WTC11 (cell line): Measurements from ENCODE around the gene EGFL8.

Experiments
- CTCF ChIP-seq: fragments of 200-600 bp; IDR thresholded peaks from 2 replicates; pipeline ENCODE4 v1.8.0; 2022; ENCODE audit warnings: antibody characterized with exemption
- MAX ChIP-seq: sonication (generic); formaldehyde crosslinking; IDR thresholded peaks from 2 replicates; pipeline ENCODE4 v1.8.0; 2022; ENCODE audit warnings: mild to moderate bottlenecking, missing genetic modification reagents
- SMAD4 ChIP-seq: sonication (generic); formaldehyde crosslinking; IDR thresholded peaks from 2 replicates; pipeline ENCODE4 v1.8.0; 2022; ENCODE audit warnings: mild to moderate bottlenecking, missing genetic modification reagents
- TEAD1 ChIP-seq: sonication (generic); formaldehyde crosslinking; IDR thresholded peaks from 2 replicates; pipeline ENCODE4 v1.8.0; 2022; ENCODE audit warnings: mild to moderate bottlenecking, missing genetic modification reagents
- ZBTB21 ChIP-seq: sonication (generic); formaldehyde crosslinking; IDR thresholded peaks from 2 replicates; pipeline ENCODE4 v1.8.1; 2023; ENCODE audit warnings: mild to moderate bottlenecking, missing genetic modification reagents, borderline replicate concordance
- ZNF121 ChIP-seq: sonication (generic); formaldehyde crosslinking; IDR thresholded peaks from 2 replicates; pipeline ENCODE4 v1.8.0; 2023; ENCODE audit warnings: missing genetic modification reagents
- ZNF138 ChIP-seq: sonication (generic); formaldehyde crosslinking; conservative IDR thresholded peaks from 2 replicates; pipeline ENCODE4 v1.8.1; 2022; ENCODE audit warnings: mild to moderate bottlenecking, moderate library complexity, missing genetic modification reagents
- ZNF416 ChIP-seq: fragments of 250-450 bp; sonication (Bioruptor Pico); IDR thresholded peaks from 2 replicates; pipeline ENCODE4 v1.9.0; 2021; ENCODE audit warnings: mild to moderate bottlenecking, inconsistent platforms
- TF ChIP-seq, protein P1 (sequence below): sonication (generic); formaldehyde crosslinking; IDR thresholded peaks from 2 replicates; pipeline ENCODE4 v1.8.1; 2022; ENCODE audit warnings: low read depth, mild to moderate bottlenecking, moderate library complexity, missing genetic modification reagents, borderline replicate concordance

DNA sequence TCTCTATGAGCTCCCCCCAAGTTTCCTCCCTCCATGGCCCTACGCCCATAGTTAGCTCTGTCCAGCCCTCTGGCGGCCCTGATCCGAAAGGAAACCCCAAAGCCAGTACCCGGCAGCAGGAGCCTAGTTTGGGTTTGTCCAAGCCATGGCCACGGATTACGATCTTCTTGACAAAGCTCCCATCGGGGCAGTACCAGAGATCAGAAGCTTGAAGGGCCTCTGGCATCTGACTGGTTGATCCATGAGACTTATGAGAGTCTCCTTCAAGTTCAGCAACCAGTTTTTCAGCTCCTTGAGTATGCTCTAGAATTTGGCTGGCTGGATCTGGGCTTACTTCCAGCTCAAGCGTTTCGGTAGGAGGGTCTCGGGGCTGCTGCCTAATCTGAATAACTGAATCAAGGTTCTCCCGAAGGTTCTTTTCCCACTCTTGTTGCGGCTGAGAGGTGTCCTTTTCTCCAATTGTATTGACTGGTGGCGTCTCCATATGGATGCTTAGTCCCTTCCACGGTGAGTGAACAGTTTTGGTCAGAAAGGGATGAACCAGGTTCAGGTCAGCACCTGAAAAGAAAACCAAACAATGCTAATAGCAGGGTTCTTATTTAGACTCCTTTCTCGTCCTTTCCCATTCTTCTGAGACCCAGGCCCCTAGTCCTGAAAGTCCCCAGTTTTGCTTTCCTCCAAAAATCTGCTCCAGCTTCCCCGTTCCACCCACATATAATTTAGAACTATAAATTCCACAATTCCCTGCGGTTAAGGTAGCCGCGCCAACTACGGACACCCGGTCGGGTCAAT, 34.9 kb upstream of the EGFL8 start:
- TF ChIP-seq TEAD1 (CRISPR knock-in tag) (no peak), CTCF (no peak), ZNF138 (CRISPR knock-in tag) (no peak), ZNF121 (CRISPR knock-in tag) (no peak), SMAD4 (no peak), MAX (CRISPR knock-in tag) (no peak), ZBTB21 (CRISPR knock-in tag) (no peak), ZNF416 (CRISPR knock-in tag) (no peak)
- TF ChIP-seq, protein P1, sequence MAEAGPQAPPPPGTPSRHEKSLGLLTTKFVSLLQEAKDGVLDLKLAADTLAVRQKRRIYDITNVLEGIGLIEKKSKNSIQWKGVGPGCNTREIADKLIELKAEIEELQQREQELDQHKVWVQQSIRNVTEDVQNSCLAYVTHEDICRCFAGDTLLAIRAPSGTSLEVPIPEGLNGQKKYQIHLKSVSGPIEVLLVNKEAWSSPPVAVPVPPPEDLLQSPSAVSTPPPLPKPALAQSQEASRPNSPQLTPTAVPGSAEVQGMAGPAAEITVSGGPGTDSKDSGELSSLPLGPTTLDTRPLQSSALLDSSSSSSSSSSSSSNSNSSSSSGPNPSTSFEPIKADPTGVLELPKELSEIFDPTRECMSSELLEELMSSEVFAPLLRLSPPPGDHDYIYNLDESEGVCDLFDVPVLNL (CRISPR knock-in tag) = no peak
